ENCODE results near the gene ZNF497.

Gene ZNF497

GRCh38 chr19:58392945-58393724, 30.6 kb upstream of the ZNF497 start (continued):
- no peak for TF ChIP-seq PRDM6 (tag by site-specific recombination; IDR thresholded peaks at IDR 0.05)
- TF ChIP-seq ZNF626 (tag by site-specific recombination; IDR thresholded peaks at IDR 0.05), result no peak
- no peak for TF ChIP-seq ZFP3 (tag by site-specific recombination; IDR thresholded peaks at IDR 0.05; ENCODE audit: low read depth)

- peaks cover 16% of the 10 kb centered on the region for H3K4me1 ChIP-seq (ENCODE audit: control insufficient read depth, insufficient read depth, low read length)
- ChIA-PET POLR2A (interaction anchor here (1.6 to 4.2 kb wide), 5 partner anchors 12 to 156 kb away, joined by 4 to 28 read pairs (median 6); partner anchors contain the start of genes TRIM28, ZNF497, ZNF584 and ZSCAN22), CTCF (interaction anchor here (0.6 to 0.8 kb wide), 2 partner anchors 81 to 205 kb away, joined by 3 to 5 read pairs; no protein-coding TSS in a partner anchor)
- H3K4me3 ChIP-seq (ENCODE audit: low read depth, low read length), result peak overlapping the region; percentile 77
- peaks cover 50 to 54% of the 10 kb centered on the region in 2 experiments for H3K36me3 ChIP-seq (ENCODE audit: control insufficient read depth in 2 of 2, insufficient read depth in 1 of 2, low read length in 2 of 2)
- TF ChIP-seq ZNF280C (tag by site-specific recombination; IDR thresholded peaks at IDR 0.05) (no peak), YY2 (tag by site-specific recombination; IDR thresholded peaks at IDR 0.05) (no peak), ZNF791 (tag by site-specific recombination; IDR thresholded peaks at IDR 0.05) (no peak), ZNF530 (tag by site-specific recombination; IDR thresholded peaks at IDR 0.05; ENCODE audit: low read depth) (no peak), TRIM28 (IDR thresholded peaks at IDR 0.05; ENCODE audit: borderline replicate concordance, low read length) (no peak), CTCF (tag by site-specific recombination; IDR thresholded peaks at IDR 0.05) (no peak), ZNF416 (tag by site-specific recombination; IDR thresholded peaks at IDR 0.05) (no peak), ZNF529 (tag by site-specific recombination; IDR thresholded peaks at IDR 0.05; ENCODE audit: insufficient replicate concordance) (no peak), ZBTB17 (tag by site-specific recombination; IDR thresholded peaks at IDR 0.05) (peak; percentile 9; the same call in 1 of the 2 replicates), ZNF600 (tag by site-specific recombination; IDR thresholded peaks at IDR 0.05) (no peak), SCRT2 (tag by site-specific recombination; IDR thresholded peaks at IDR 0.05) (peak; percentile 80), ZNF488 (tag by site-specific recombination; IDR thresholded peaks at IDR 0.05) (no peak), ZNF18 (tag by site-specific recombination; IDR thresholded peaks at IDR 0.05) (no peak), ZNF48 (tag by site-specific recombination; IDR thresholded peaks at IDR 0.05) (no peak), ZNF768 (tag by site-specific recombination; IDR thresholded peaks at IDR 0.05) (no peak), ZNF596 (tag by site-specific recombination; IDR thresholded peaks at IDR 0.05) (no peak), EGR2 (tag by site-specific recombination; IDR thresholded peaks at IDR 0.05; ENCODE audit: low read depth) (no peak)
- no peaks in the 10 kb centered on the region for H3K9me3 ChIP-seq (ENCODE audit: control insufficient read depth, insufficient read depth, low read depth, low read length)
- peak overlapping the region; percentile 68; the same call in 1 of the 2 replicates for H3K27ac ChIP-seq (ENCODE audit: extremely low read depth, low read depth, low read length)
These were observed 25.6 kb upstream of the ZNF497 start for GRCh38 chr19:58388175-58388526.
